Liver (tissue), 3 donors: Measurements from ENCODE around the gene MID2.

Source experiments
- ATF3 ChIP-seq: IDR thresholded peaks from 2 replicates; pipeline ENCODE4 v1.6.1; 2016; ENCODE audit warnings: antibody characterized with exemption
- CTCF ChIP-seq: fragments of 150-350 bp; IDR thresholded peaks from 2 replicates; pipeline ENCODE4 v1.5.1; 2017; ENCODE audit warnings: improper control_type of control experiment, low read depth, low read length; ENCODE audit not compliant: missing input control
- FOXA1 ChIP-seq: IDR thresholded peaks from 2 replicates; pipeline ENCODE4 v1.6.1; 2016; ENCODE audit warnings: antibody characterized with exemption
- FOXA2 ChIP-seq: IDR thresholded peaks from 2 replicates; pipeline ENCODE4 v1.6.1; 2016; ENCODE audit warnings: antibody characterized with exemption
- GABPA ChIP-seq, 2 donors: IDR thresholded peaks in 1 of 2; conservative IDR thresholded peaks in 1 of 2; 2 replicates each; pipeline ENCODE4 v1.6.1; 2016; ENCODE audit warnings: antibody characterized with exemption in 2 of 2, mild to moderate bottlenecking in 1 of 2, moderate library complexity in 1 of 2
- HNF4A ChIP-seq, 2 donors: conservative IDR thresholded peaks; 2 replicates each; pipeline ENCODE4 v1.6.1; 2016; ENCODE audit warnings: antibody characterized with exemption in 2 of 2, mild to moderate bottlenecking in 2 of 2
- HNF4G ChIP-seq: IDR thresholded peaks from 2 replicates; pipeline ENCODE4 v1.6.1; 2016; ENCODE audit warnings: antibody characterized with exemption
- NR2F2 ChIP-seq: IDR thresholded peaks from 2 replicates; pipeline ENCODE4 v1.6.1; 2016; ENCODE audit warnings: antibody characterized with exemption
- RAD21 ChIP-seq, 2 donors: IDR thresholded peaks; 2 replicates each; pipeline ENCODE4 v1.6.1; 2016; ENCODE audit warnings: antibody characterized with exemption in 2 of 2, mild to moderate bottlenecking in 2 of 2
- RXRA ChIP-seq, 2 donors: IDR thresholded peaks; 2 replicates each; pipeline ENCODE4 v1.6.1; 2017 to 2018; ENCODE audit warnings: antibody characterized with exemption in 2 of 2, mild to moderate bottlenecking in 1 of 2
- SP1 ChIP-seq: IDR thresholded peaks from 2 replicates; pipeline ENCODE4 v1.6.1; 2018; ENCODE audit warnings: antibody characterized with exemption, mild to moderate bottlenecking
- TAF1 ChIP-seq: conservative IDR thresholded peaks from 2 replicates; pipeline ENCODE4 v1.6.1; 2016; ENCODE audit warnings: antibody characterized with exemption, mild to moderate bottlenecking
- YY1 ChIP-seq: IDR thresholded peaks from 2 replicates; pipeline ENCODE4 v1.6.1; 2016; ENCODE audit warnings: antibody characterized with exemption, mild to moderate bottlenecking
- TF ChIP-seq, protein P1 (sequence below): IDR thresholded peaks from 2 replicates; pipeline ENCODE4 v1.6.1; 2016; ENCODE audit warnings: antibody characterized with exemption, mild to moderate bottlenecking
- donor health status: healthy.
- donor health status: healthy.

GRCh38 chrX:107805179-107805578 is 20.5 kb upstream of the MID2 start:
- no peak for TF ChIP-seq CTCF
- TF ChIP-seq, protein P1, sequence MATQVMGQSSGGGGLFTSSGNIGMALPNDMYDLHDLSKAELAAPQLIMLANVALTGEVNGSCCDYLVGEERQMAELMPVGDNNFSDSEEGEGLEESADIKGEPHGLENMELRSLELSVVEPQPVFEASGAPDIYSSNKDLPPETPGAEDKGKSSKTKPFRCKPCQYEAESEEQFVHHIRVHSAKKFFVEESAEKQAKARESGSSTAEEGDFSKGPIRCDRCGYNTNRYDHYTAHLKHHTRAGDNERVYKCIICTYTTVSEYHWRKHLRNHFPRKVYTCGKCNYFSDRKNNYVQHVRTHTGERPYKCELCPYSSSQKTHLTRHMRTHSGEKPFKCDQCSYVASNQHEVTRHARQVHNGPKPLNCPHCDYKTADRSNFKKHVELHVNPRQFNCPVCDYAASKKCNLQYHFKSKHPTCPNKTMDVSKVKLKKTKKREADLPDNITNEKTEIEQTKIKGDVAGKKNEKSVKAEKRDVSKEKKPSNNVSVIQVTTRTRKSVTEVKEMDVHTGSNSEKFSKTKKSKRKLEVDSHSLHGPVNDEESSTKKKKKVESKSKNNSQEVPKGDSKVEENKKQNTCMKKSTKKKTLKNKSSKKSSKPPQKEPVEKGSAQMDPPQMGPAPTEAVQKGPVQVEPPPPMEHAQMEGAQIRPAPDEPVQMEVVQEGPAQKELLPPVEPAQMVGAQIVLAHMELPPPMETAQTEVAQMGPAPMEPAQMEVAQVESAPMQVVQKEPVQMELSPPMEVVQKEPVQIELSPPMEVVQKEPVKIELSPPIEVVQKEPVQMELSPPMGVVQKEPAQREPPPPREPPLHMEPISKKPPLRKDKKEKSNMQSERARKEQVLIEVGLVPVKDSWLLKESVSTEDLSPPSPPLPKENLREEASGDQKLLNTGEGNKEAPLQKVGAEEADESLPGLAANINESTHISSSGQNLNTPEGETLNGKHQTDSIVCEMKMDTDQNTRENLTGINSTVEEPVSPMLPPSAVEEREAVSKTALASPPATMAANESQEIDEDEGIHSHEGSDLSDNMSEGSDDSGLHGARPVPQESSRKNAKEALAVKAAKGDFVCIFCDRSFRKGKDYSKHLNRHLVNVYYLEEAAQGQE: no peak
- TF ChIP-seq FOXA2: no peak
- no peak for TF ChIP-seq ATF3
- no peak for TF ChIP-seq RXRA (IDR thresholded peaks at IDR 0.05)
- TF ChIP-seq GABPA (IDR thresholded peaks at IDR 0.05 in 1 of 2, conservative IDR thresholded peaks at IDR 0.05 in 1 of 2): no peak
- no peak for TF ChIP-seq YY1
- no peak for TF ChIP-seq RAD21 (IDR thresholded peaks at IDR 0.05)
- no peak for TF ChIP-seq HNF4A (conservative IDR thresholded peaks at IDR 0.05)
- no peak for TF ChIP-seq SP1
- no peak for TF ChIP-seq NR2F2
- no peak for TF ChIP-seq FOXA1
- TF ChIP-seq HNF4G: no peak
- TF ChIP-seq TAF1: no peak
